ENCODE results near the gene ANTXR1.

ANTXR1 gene

DNA sequence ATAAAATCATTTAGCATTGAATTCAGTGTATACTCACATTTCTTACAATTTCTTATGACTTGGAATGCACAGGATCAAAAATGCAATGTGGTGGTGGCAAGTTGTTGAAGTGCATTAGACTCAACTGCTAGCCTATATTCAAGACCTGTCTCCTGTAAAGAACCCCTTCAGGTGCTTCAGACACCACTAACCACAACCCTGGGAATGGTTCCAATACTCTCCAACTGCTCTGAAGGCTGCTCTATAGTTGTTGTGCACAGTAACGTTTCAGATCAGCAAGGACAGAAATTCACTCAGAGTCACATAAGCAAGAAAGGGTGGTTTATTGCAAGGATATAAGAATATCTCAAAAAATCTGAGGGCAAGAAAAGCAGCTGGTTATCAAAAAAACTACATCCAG lies 32.0 kb upstream of the ANTXR1 start:
- Histone ChIP-seq H3K4me3 (ENCODE audit: low read depth, low read length) (no peak overlapping the region), H3K36me3 (no peaks in the 10 kb centered on the region), H3K4me1 (no peaks in the 10 kb centered on the region), H3K9me3 (no peaks in the 10 kb centered on the region), H3K27me3 (peaks cover under 1% of the 10 kb centered on the region; the same call in 1 of the 2 replicates)
- TF ChIP-seq, protein P1, sequence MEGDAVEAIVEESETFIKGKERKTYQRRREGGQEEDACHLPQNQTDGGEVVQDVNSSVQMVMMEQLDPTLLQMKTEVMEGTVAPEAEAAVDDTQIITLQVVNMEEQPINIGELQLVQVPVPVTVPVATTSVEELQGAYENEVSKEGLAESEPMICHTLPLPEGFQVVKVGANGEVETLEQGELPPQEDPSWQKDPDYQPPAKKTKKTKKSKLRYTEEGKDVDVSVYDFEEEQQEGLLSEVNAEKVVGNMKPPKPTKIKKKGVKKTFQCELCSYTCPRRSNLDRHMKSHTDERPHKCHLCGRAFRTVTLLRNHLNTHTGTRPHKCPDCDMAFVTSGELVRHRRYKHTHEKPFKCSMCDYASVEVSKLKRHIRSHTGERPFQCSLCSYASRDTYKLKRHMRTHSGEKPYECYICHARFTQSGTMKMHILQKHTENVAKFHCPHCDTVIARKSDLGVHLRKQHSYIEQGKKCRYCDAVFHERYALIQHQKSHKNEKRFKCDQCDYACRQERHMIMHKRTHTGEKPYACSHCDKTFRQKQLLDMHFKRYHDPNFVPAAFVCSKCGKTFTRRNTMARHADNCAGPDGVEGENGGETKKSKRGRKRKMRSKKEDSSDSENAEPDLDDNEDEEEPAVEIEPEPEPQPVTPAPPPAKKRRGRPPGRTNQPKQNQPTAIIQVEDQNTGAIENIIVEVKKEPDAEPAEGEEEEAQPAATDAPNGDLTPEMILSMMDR (IDR thresholded peaks at IDR 0.05; ENCODE audit: low read depth, low read length) = no peak
- DNase-seq = no peak

DNA sequence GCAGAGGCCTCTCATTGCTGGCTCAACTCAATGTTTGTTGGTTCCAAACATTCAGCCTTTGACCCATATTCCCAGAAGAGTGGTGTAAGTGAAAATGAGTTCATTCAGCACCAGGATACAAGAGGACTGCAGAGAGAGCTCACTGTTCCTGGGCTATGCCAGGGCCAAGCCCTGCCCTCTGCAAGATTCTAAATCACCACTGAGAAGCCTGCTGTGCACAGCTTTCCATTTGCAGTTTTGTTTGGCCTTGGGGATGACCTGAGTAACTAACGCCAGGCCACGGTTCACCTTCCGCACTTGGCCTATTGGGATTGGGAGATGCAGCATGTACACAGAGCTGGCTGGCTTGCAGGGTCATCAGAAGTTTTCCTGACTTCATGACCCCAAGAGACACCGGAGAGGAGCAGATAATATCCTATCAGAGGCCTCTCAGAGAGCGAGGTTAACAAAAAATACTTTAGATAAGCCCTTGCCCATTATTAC lies 25.9 kb upstream of the ANTXR1 start:
- no peaks in the 10 kb centered on the region for H3K9me3 ChIP-seq
- TF ChIP-seq, protein P1 (IDR thresholded peaks at IDR 0.05; ENCODE audit: low read depth, low read length) = no peak

DNA sequence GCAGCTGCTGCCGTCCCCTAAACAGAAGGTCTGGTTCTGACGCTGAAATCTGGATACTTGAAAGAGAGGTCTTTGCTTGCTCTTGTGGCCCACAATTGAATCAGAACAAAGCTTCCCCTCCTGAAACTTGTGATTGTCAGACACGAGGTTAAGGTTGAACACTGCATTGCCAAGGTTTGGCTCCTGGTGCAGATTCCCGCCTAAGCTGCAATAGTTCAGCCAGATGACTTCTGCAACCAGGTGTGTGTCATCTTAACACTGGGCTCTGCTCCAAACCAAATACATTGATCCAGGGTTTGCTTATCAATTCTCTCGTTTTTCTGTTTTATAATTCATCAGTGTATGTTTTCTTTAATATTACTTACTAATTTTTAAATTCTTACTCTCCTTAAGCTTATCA lies 23.9 kb upstream of the ANTXR1 start:
- TF ChIP-seq, protein P1 (IDR thresholded peaks at IDR 0.05; ENCODE audit: low read depth, low read length) = no peak
- no peaks in the 10 kb centered on the region for H3K9me3 ChIP-seq
- no peak for DNase-seq
- no peak overlapping the region for H3K4me3 ChIP-seq (ENCODE audit: low read depth, low read length)
- no peaks in the 10 kb centered on the region for H3K4me1 ChIP-seq
- H3K36me3 ChIP-seq = no peaks in the 10 kb centered on the region
- H3K27me3 ChIP-seq = no peaks in the 10 kb centered on the region

More for the DNA sequence above, 25.9 kb upstream of the ANTXR1 start:
- no peak for DNase-seq
- H3K4me3 ChIP-seq (ENCODE audit: low read depth, low read length) = no peak overlapping the region
- H3K27me3 ChIP-seq = no peaks in the 10 kb centered on the region
- H3K4me1 ChIP-seq = no peaks in the 10 kb centered on the region
- H3K36me3 ChIP-seq = no peaks in the 10 kb centered on the region

DNA sequence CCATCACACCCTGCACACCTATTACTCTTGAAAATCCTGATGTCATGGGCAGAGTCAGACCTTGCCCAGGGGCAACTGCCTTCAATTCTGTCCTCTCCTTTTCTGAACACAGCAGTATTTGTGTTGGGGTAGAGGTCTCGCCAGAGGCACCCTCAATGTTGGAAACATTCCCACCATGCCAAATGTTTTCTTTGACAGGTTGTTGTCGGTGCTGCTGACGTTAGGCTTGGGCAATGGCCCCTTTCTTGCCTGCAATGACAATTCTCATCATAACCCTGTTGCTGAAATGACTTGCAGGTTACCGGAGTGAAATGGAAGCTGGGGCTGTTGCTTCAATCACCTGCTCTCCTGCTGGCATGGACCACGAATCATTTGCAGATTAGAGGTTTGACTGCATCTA lies 20.6 kb upstream of the ANTXR1 start:
- no peak for DNase-seq
- Histone ChIP-seq H3K27me3 (no peaks in the 10 kb centered on the region), H3K36me3 (no peaks in the 10 kb centered on the region), H3K9me3 (no peaks in the 10 kb centered on the region), H3K4me3 (ENCODE audit: low read depth, low read length) (no peak overlapping the region), H3K4me1 (no peaks in the 10 kb centered on the region)
- TF ChIP-seq, protein P1 (IDR thresholded peaks at IDR 0.05; ENCODE audit: low read depth, low read length) = no peak

DNA sequence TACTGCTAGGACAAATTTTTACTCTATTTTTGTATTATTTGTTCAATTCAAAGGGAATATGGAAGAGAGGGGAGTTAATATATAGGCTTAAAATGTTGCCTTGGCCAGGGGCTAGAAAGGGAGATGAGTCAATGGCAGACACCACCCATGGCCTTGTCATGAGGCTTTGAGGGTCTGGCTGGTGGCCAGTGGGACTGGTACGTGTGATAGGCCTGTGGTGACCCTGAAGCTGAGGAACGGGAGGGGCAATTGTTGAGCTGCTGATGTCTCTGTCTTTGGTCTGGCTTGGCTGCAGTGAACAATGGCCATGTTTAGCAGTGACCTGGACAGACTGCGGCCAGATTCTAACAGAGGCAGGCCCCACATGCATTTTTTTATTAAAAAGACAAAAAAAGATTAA lies 20.0 kb upstream of the ANTXR1 start:
- H3K36me3 ChIP-seq = no peaks in the 10 kb centered on the region
- no peaks in the 10 kb centered on the region for H3K4me1 ChIP-seq
- DNase-seq = no peak
- TF ChIP-seq, protein P1 (IDR thresholded peaks at IDR 0.05; ENCODE audit: low read depth, low read length) = no peak
- H3K9me3 ChIP-seq = no peaks in the 10 kb centered on the region
- H3K4me3 ChIP-seq (ENCODE audit: low read depth, low read length) = no peak overlapping the region
- H3K27me3 ChIP-seq = no peaks in the 10 kb centered on the region

DNA sequence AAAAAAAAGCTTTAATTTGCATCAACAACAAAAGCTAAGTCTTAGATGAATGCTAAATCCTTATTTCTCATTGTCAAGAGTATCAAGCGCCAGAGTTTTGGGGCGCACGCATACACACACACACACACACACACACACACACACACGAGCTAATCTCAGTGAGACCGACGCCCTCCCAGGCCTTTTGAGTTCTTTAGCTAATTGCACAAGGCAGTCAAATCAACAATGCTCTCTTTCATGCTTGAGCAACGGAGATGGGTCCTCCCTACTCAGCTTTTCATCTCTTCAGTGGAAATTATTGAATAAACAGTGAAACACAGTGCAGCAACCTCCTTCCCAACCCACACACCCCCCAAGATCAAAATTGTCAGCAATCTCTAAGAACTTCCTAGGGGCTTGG lies 19.3 kb upstream of the ANTXR1 start:
- H3K9me3 ChIP-seq = no peaks in the 10 kb centered on the region
- TF ChIP-seq, protein P1 (IDR thresholded peaks at IDR 0.05; ENCODE audit: low read depth, low read length) = no peak
- no peaks in the 10 kb centered on the region for H3K4me1 ChIP-seq
- H3K4me3 ChIP-seq (ENCODE audit: low read depth, low read length) = no peak overlapping the region
- no peaks in the 10 kb centered on the region for H3K36me3 ChIP-seq
- no peaks in the 10 kb centered on the region for H3K27me3 ChIP-seq
- DNase-seq = no peak

Measured in BE2C (cell line).